ENCODE data around the gene CCR8. TPM values are rescaled to one million over a fixed set of nuclear protein-coding genes. Genes with fewer than 3 reads are reported as not detected.
"Not testable (repeated sequence)": the region's sequence is repeated elsewhere in the genome, so short reads cannot be mapped to it uniquely, and the experiment has no call there.

Gene CCR8
- total RNA-seq, 1 experiment from 2014 or later, result not detected

DNA sequence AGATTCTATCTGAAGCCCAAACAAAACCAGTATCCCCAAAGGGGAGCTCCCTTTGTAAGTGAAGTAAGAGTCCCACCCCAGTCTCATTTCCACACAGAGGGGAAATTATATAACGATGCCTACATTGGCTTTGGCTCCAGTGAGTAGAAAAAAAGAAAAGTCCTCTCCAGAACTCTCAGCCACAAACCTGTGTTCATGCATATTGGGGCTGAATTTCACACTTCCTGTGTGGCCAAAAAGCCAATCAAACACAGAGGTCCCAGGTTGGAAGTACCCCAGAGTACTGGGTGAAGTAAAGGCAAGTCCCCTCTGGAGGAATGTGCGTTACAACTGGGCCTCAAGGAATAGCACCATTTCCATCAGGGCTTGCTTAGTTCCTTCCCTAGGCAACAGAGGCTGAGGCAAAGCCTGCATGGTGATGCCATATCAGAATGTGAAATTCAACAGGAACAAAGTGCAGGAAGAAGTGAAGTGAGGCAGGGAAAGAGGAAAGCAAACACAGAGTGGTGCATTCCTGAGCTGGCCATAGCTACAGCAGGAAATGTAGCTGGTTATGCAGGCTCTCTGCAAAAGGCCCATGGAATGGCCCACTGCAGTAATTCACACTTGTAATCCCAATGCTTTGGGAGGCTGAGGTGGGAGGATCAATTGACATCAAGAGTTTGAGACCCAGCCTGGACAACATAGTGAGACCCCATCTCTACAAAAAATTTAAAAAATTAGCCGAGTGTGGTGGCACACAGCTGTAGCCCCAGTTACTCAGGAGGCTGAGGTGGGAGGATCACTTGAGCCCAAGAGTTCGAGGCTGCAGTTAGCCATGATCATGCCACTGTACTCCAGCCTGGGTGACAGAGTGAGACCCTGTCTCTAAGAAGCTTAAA, 33.1 kb upstream of the CCR8 start:
- in situ Hi-C loops (cut with HindIII; ENCODE audit: low sequenced_read_pairs), result loop anchor here (25.0 kb wide), 1 partner anchor 184 kb away; the partner anchor contains the start of genes GORASP1 and TTC21A

DNA sequence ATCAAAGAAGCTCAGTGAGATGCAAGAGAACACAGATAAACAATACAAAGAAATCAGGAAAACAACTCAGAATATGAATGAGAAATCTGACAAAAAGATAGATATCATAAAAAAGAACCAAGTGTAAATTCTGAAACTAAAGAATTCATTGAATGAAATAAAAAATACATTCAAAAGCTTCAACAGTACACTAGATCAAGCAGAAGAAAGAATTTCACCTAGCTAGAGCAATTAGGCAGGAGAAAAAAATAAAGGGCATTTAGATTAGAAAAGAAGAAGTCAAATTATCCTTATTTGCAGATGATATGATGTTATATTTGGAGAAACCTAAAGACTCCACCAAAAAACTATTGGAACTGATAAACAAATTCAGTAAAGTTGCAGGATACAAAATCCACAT, 30.2 kb upstream of the CCR8 start:
- in situ Hi-C loops (cut with HindIII; ENCODE audit: low sequenced_read_pairs), result loop anchor here (25.0 kb wide), 1 partner anchor 187 kb away; the partner anchor contains the start of genes GORASP1 and TTC21A
- no peak for DNase-seq (ENCODE audit: low spot score)

More for the DNA sequence above, 33.1 kb upstream of the CCR8 start:
- DNase-seq (ENCODE audit: low spot score), result no peak

GRCh38 chr3:39302178-39302577, 27.3 kb upstream of the CCR8 start:
- in situ Hi-C loops (cut with HindIII; ENCODE audit: low sequenced_read_pairs), result no loop called here
- DNase-seq (ENCODE audit: low spot score), result no peak

- in situ Hi-C loops (cut with HindIII; ENCODE audit: low sequenced_read_pairs), result no loop called here
- DNase-seq (ENCODE audit: low spot score), result no peak
These were observed 16.2 kb upstream of the CCR8 start for GRCh38 chr3:39313289-39313688.

DNA sequence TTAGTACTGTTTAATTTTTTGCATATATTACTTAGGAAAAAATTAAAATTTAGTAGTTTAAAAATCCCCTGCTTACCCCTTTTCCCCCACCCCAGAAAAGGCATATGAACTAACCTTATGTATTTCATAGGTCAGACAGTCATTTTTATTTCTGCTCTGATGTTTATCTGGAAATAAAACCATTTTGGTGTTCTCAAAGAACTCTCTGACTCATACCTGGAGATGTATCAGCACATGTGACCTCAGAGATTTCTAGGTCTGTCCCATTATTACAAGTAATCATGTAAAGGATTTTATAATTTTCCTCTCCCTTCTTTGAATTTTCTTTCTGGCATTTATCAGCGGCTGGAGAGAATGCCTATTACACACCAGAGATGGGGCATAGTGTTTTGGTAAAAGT, 14.1 kb upstream of the CCR8 start:
- DNase-seq (ENCODE audit: low spot score), result no peak

DNA sequence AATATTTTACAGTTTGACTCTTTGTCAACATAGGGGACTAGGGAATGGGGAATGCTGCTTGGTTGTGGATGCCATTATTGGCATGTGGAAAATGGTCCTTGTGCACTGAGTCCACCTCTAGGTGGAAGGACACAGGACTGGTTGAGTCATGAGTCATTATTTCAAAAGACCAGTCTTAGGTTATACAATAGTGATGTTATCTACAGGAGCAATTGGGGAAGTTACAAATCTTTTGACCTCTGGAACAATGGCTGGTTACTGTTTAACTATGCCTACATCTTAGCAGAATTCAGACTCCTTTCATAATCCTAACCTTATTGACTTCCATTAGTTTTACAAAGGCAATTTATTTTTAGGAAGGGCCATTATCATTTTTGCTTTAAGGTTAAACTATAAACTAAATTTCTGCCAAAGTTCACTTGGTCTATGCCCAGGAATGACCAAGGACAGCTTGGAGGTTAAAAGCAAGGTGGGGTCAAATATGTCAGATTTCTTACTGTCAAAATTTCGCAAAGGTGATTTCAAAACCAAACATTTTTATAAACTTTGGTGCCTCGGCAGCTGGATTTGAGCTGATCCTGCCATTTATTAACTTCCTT, 11.8 kb upstream of the CCR8 start:
- no peak for DNase-seq (ENCODE audit: low spot score)
- in situ Hi-C loops (cut with HindIII; ENCODE audit: low sequenced_read_pairs), result no loop called here

More for the DNA sequence above, 14.1 kb upstream of the CCR8 start:
- in situ Hi-C loops (cut with HindIII; ENCODE audit: low sequenced_read_pairs), result no loop called here

GRCh38 chr3:39318301-39318700, 11.2 kb upstream of the CCR8 start:
- in situ Hi-C loops (cut with HindIII; ENCODE audit: low sequenced_read_pairs), result no loop called here
- DNase-seq (ENCODE audit: low spot score), result no peak

DNA sequence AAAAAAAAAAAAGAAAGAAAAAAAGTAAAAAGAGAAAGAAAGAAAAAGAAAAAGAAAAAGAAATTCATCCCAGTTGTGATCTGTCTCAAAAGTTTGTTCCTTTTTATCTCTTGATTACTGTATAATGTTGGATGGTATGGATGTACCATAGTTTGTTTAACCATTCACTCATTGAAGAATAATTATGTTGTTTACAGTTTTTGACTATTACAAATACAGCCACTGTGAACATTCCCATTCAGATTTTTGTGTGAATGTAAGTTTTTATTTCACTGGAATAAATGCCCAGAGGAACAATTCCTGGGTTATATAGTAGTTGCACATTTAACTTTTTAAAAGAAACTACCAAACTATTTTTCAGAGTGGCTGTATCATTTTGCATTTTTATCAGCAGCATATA, 10.3 kb upstream of the CCR8 start:
- no peak for DNase-seq (ENCODE audit: low spot score)
- in situ Hi-C loops (cut with HindIII; ENCODE audit: low sequenced_read_pairs), result no loop called here

GRCh38 chr3:39321574-39321983, 7.9 kb upstream of the CCR8 start:
- DNase-seq (ENCODE audit: low spot score); in situ Hi-C loops (cut with HindIII; ENCODE audit: low sequenced_read_pairs): not testable (repeated sequence)

- DNase-seq (ENCODE audit: low spot score); in situ Hi-C loops (cut with HindIII; ENCODE audit: low sequenced_read_pairs): not testable (repeated sequence)
These were observed 7.2 kb upstream of the CCR8 start for GRCh38 chr3:39322209-39322715.

GRCh38 chr3:39322936-39323335, 6.6 kb upstream of the CCR8 start:
- in situ Hi-C loops (cut with HindIII; ENCODE audit: low sequenced_read_pairs), result no loop called here
- no peak for DNase-seq (ENCODE audit: low spot score)

DNA sequence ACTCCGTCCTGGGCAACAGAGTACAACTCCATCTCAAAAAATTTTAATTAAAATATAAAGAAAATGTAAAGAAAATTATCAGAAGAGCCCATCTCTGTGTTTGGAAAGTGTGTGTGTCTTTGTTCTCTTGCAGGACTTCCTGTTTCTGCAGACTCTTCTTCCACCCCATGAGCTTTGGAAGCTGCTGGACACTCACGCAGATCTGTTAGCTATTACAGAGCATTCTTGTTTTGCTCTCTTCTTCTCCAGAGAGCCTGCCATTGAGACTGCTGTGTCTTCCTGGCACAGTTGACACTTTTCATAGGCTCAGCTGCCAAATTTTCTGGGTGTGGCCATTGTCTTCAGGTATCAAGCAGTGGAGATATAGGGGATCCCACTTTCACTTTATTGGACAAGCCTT, 6.0 kb upstream of the CCR8 start:
- no peak for DNase-seq (ENCODE audit: low spot score)
- in situ Hi-C loops (cut with HindIII; ENCODE audit: low sequenced_read_pairs), result no loop called here

DNA sequence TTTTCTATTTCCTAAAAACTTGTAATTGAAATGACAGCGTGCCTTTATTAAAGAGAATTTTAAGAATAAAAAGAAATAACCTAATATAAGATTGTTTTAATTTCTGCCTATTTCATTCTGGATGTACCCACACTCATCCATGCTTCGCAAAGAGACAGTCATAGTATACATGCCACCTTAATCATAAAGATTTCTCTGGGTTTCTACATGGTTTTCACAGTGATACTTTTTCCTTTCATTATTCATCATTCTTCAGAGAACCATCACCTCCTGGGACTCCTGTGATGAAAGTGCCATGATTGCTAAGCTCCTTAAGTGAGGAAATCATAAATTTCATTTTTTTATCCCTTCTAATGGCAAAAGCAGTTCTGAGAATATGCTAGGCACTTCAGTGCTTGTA, 4.3 kb upstream of the CCR8 start:
- in situ Hi-C loops (cut with HindIII; ENCODE audit: low sequenced_read_pairs), result no loop called here
- DNase-seq (ENCODE audit: low spot score), result no peak

GRCh38 chr3:39327053-39327745, 2.3 kb upstream of the CCR8 start:
- in situ Hi-C loops (cut with HindIII; ENCODE audit: low sequenced_read_pairs), result no loop called here
- DNase-seq (ENCODE audit: low spot score), result no peak

DNA sequence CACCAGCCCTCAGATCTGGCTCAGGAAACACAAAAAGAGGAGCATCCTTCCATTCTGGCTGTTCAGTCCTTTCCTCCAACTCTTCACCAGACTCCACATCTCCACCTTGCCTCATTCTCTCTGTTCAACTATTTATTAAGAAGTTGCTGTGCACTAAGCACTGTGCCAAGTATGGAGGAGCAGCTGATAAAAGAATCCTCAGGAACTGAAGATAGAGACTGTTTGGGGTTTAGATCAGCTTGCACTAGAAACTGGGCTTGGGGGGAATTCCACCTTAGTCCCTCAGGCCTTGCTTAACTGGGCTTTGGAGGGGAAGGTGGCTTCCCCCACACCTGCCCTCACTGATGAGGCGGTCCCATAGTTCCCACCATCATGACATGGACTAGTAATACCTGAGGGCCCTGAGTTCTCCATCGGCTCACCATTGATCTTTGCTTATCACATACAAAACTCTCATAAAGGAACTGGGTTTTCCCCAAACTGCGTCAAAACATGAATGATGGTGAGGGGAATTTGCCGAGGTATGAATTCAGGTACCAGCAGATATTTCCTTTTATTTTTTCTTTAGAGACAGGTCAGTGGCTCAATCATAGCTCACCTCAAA, 1.7 kb upstream of the CCR8 start:
- in situ Hi-C loops (cut with HindIII; ENCODE audit: low sequenced_read_pairs), result no loop called here

DNA sequence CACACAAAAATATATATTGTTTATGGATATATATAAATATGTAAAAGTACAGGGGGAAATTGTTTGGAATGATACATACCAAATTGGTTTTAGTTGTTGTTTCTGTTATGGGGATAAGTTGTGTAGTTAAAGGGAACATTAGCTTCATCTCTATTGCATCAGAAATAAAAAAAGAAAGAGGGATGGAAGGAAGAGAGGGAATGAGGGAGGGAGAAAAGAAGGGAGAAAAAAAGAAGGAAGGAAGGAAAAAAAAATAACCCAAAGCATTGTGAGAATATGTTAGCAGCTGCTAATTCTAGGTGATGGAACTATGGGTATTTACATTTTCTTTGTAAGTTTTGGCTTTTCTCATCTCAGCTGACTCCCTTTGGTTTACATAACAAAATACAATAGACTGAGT, 1.3 kb downstream of the CCR8 start:
- in situ Hi-C loops (cut with HindIII; ENCODE audit: low sequenced_read_pairs), result no loop called here
- no peak for DNase-seq (ENCODE audit: low spot score)

More for the DNA sequence above, 1.7 kb upstream of the CCR8 start:
- DNase-seq (ENCODE audit: low spot score), result no peak

DNA sequence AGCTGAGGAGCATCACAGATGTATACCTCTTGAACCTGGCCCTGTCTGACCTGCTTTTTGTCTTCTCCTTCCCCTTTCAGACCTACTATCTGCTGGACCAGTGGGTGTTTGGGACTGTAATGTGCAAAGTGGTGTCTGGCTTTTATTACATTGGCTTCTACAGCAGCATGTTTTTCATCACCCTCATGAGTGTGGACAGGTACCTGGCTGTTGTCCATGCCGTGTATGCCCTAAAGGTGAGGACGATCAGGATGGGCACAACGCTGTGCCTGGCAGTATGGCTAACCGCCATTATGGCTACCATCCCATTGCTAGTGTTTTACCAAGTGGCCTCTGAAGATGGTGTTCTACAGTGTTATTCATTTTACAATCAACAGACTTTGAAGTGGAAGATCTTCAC, 3.0 kb downstream of the CCR8 start:
- in situ Hi-C loops (cut with HindIII; ENCODE audit: low sequenced_read_pairs), result no loop called here
- no peak for DNase-seq (ENCODE audit: low spot score)

- DNase-seq (ENCODE audit: low spot score), result no peak
- in situ Hi-C loops (cut with HindIII; ENCODE audit: low sequenced_read_pairs), result no loop called here
These were observed 4.1 kb downstream of the CCR8 start for GRCh38 chr3:39333607-39334006.

DNA sequence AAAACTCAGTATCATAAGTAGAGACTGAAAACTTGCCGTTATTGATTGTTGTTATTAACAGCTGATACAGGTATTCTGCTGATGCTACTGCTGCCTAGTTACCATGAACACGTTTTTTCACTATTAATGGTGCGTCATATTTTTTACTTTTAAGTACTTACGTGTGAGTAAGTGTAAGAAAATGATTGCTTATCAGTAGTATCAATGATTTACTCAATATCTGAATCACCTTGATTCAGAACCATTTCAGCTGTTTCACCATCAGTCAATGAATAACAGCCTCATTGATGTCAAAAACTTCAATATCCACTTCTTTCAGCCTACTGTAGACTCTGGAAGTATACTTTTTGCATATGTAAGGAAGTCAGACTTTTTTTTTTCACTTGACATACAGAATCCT, 4.7 kb downstream of the CCR8 start:
- no peak for DNase-seq (ENCODE audit: low spot score)
- in situ Hi-C loops (cut with HindIII; ENCODE audit: low sequenced_read_pairs), result no loop called here
